CD4-positive, alpha-beta T cell treated with Interleukin-4 for 1 hour (primary cell): Measurements from ENCODE around the gene CLPTM1L.

Source experiments
- DNase-seq, 2 donors: peaks; one replicate each; pipeline ENCODE4 v3.0.0-alpha.2; 2020 to 2022

CLPTM1L gene

GRCh38 chr5:1344975-1345838 lies at the start of gene CLPTM1L:
Gene CLPTM1L (minus strand): TSS chr5:1345099. CDS start chr5:1344841, 258 bp downstream.
- DNase-seq, result peak; percentile 88

GRCh38 chr5:1393571-1394501 lies 48.9 kb upstream of the CLPTM1L start:
- no peak for DNase-seq

GRCh38 chr5:1392801-1393565 lies 48.1 kb upstream of the CLPTM1L start:
- DNase-seq, result peak in 1 of 2 donors; percentile 40

DNA sequence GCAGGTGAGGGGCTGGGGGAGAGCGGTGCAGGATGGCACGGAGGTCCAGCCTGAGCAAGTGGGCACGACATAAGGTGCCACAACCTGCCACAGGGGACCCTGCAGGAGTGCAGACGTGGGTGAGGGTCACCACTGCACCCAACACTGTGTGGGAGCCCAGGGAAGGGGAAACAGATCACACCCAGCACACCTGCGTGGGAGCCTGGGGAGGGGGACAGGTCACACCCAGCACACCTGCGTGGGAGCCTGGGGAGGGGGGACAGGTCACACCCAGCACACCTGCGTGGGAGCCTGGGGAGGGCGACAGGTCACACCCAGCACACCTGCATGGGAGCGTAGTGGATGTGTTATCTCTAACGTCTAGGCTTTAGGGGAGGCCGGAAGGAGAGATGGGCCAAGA lies 47.4 kb upstream of the CLPTM1L start:
- no peak for DNase-seq

DNA sequence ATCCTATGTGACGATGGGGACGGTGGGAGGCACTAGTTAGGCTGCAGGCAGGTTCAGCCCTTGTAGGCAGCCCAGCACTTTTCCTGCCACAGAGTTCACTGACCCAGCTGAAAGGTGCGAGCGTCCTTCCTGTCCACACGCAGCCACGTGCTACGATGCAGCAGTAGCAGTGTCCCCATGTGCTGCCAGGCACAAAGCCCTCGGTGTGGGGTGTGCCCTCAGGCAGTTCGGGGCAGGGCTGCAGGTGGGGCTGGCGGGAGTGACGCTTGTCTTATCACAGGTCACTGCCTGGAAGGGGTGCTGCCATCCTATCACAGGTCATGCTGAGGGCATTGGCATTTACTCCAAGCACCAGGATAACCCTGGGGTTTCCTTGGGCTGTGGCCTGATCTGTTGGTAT lies 46.8 kb upstream of the CLPTM1L start:
- no peak for DNase-seq

DNA sequence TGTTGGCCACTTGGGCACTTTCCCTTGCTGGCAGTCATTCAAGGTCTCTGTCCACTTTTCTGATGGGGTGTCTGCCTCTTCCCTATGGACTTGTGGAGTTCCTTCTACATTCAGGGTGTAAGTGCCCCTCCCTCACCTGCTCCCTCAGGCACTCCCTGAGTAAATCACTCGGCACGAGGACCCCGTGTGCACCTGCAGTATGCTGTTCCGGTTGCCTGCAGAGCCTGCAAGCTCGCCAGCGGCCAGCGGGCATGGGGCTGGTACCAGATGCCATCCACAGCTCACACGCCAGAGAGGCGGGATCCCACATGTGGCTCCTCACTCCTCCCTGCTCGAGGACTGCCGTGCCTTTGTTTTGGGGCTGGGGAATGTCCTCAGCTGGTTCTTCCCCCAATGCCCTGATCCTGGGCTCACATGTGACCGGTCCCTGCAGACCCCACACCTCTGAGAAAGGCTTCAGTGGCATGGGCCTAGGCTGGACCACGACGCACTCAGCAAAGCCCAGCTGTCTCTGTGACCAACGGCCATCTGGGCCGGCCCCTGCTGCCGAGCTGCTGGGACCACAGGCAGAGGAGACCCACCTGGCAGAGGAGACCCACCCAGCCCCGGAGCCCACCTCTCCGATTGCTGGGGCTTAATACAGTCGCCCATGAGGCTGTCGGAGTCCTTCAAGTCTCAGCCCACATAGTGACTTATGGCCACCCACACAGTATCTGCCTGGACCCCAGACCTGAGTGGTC lies 46.1 kb upstream of the CLPTM1L start:
- DNase-seq, result no peak

GRCh38 chr5:1390333-1390732 lies 45.4 kb upstream of the CLPTM1L start:
- no peak for DNase-seq

DNA sequence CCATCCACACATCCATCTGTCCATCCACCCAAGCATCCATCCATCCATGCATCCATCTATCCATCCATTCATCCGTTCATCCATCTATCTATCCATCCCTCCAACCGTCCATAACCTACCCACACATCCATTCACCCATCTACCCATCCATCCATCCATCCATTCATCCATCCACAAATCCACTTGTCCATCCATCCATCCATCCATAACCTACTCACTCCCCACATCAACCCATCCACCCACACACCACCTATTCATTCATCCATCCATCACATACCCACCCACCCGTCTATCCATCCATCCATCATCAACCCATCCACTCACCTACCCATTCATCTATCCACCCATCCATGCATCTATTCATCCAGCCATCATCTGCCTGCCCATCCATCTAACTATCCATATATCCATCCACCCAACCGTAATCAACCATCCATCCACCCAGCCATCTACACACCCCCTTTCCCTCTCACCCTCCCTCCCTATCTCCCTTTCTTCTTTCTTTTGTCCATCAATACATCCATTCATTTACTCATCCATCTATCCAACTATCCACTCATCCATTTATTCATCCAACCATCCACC lies 43.6 kb upstream of the CLPTM1L start:
- no peak for DNase-seq

DNA sequence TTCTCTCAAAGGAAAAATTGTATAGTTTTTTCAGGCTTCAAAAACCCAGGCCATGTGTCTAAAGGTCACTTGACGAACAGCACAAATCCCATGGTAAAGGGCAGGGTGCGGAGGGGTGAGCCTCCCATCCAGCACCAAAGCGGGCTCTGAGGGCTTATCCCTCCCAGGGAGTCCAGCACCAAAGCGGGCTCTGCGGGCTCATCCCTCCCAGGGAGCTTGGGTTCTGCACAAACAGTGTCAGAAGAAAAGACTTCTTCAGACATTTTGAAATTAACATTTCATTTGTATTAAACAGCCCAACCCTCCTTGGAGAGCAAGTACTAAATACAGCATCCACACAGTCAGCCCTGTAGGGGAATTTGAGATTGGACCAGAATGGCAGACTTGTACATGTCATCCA lies 43.0 kb upstream of the CLPTM1L start:
- no peak for DNase-seq

- DNase-seq, result no peak
These were observed 42.3 kb upstream of the CLPTM1L start for GRCh38 chr5:1387059-1387755.

DNA sequence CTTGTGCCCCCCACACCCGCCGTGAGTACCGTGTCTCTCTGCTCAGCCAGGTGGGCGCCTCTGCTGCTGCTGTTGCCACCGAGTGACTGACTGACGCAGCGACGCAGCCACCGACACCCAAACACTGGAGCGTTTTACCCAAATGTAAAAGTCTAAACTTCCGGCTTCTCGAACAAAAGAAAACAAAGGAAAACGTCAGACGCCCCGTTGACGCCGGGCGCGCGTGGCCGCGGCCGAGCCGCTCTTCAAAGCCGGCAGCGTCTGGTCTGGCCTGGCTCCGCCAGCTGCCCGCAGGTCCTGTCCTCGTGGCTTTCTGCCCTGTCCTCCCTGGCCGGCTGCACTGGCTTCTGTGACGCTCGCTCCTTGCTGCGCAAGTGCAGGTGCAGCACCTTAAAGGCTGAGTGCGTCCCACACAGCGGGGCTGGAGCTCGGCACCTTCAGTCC lies 41.4 kb upstream of the CLPTM1L start:
- DNase-seq, result peak; percentile 83

- DNase-seq, result peak; percentile 86
These were observed 40.7 kb upstream of the CLPTM1L start for GRCh38 chr5:1385395-1386273.

GRCh38 chr5:1384521-1384920 lies 39.6 kb upstream of the CLPTM1L start:
- DNase-seq, result no peak

DNA sequence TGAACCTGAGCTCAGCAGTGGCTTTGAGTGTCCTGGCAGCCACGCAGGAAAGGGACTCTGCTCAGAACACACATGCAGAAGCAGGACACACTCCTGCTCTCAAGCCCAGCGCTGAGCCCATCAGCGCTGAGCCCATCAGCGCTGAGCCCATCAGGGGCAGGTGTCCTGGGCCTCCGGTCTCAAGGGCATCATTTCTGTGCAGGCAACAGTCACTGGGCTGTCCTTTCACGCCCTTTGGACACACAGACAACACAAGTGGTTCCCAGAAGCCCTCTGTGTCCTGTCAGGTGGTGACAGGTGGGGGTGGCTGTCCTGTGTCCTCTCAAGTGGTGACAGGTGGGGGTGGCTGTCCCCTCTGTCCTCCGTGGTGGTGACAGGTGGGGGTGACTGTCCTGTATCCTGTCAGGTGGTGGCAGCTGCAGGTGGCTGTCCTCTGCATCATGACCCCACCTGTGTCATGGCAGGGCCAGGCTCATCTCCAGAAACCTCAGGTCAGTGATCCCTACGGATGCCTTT lies 39.0 kb upstream of the CLPTM1L start:
- no peak for DNase-seq

DNA sequence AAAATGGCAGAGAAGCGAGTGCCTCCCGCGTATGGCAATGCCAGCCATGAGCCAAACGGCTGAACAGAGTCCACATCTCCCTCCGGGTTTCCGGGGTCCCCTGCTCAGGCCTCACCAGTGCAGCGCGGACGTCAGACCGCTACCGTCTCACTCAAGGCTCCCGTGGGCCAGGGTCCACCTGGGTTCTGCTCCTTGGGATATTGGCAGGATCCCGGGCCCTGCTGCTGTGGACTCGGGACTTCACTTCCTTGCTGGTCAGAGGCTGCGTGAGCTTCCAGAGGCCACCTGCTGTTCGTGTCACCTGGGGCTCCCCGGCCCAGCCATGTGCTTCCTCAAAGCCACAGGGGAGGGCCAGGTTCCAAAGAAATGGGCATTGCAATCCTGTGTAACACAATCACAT lies 38.4 kb upstream of the CLPTM1L start:
- DNase-seq, result no peak

DNA sequence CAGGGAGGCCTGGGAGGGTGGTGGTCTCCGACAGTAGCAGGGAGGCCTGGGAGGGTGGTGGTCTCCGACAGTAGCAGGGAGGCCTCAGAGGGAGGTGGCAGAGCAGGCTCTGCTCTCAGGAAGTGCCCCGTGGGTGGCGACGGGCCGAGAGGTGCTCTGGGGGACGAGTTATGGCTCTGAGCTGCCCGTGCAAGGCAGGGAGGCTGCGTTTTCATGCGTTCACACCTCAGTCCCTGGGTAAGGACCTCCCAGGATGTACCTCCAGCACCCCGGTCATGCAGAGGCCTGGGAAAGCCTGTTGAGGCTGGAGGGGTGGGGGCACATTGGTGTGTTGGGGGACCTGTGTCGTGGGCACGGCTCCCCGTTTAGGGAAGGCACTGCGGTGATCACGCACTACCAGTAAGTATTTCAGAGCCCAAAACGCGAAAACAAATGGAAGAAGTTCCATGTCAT lies 37.4 kb upstream of the CLPTM1L start:
- DNase-seq, result no peak

DNA sequence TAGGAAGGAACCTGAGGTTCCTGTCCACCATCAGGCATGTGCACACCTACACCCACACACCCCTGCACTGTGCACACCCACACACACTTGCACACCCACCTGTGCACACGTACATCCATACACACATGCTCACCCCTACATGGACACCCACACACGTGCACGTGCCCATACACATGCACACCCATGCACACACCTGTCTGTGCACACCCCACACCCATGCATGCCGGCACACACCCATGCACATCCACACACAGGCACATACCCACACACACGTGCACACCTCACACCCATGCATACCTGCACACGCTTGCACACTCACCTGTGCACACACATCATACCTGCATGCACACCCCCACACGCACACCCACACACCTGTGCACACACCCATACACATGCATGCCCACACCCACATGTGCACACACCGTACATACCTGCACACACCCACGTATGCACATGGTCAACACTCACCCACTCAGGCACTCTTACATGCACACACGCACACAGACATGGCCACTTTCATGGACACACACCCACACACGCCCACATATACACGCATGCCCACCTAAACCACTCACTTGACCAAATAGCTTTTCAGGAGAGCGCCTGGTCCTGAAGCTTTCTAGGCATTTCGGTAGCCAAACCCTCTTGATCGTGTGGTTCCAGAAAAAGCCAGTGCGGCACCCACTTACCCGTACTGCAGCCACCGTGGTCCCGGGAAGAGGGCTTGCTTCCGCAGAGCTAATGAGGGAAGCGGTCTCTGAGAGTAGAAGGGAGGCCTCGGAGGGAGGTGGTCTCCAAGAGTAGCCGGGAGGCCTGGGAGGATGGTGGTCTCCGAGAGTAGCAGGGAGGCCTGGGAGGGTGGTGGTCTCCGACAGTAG lies 36.7 kb upstream of the CLPTM1L start:
- no peak for DNase-seq

DNA sequence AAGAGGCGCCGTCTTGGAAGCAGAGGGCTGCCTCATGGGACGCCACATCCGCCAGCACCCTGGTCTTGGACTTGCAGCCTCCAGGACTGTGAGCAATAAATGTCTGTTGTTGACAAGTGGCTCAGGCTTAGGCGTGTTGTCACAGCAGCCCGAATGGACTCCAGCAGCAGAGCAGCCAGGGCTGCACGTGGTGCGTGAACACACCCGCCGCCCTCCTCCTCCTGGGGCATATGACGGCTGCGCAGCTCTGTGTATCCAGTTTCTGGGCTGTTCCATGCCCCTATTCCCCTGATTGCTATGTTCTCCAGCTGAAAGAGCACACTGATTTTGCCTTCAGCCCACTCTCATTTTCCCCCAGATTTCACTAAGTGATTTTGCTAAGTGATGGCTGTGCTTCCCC lies 36.0 kb upstream of the CLPTM1L start:
- DNase-seq, result no peak
